Upper lobe of right lung (tissue), 1 donor: Measurements from ENCODE around the gene LASP1NB. TPM values are rescaled to one million over a fixed set of nuclear protein-coding genes. Genes with fewer than 3 reads are reported as not detected.
"Not testable (repeated sequence)": the region's sequence is repeated elsewhere in the genome, so short reads cannot be mapped to it uniquely, and the experiment has no call there.

Source experiments
- ATAC-seq: fragments of 200-7000 bp; cut with Tn5 transposase; one replicate; pipeline ENCODE4 v1.9.1; 2020; ENCODE audit warnings: mild to moderate bottlenecking, moderate library complexity
- DNase-seq: peaks from one replicate; pipeline ENCODE4 v3.0.0-alpha.2; 2020
- H3K27ac ChIP-seq: fragments of 200-600 bp; one replicate; pipeline ENCODE4 v1.8.0; 2022
- H3K27me3 ChIP-seq: fragments of 200-600 bp; one replicate; pipeline ENCODE4 v1.8.0; 2022; ENCODE audit warnings: mild to moderate bottlenecking
- H3K36me3 ChIP-seq: fragments of 200-600 bp; one replicate; pipeline ENCODE4 v1.8.0; 2022
- H3K4me1 ChIP-seq: fragments of 200-600 bp; one replicate; pipeline ENCODE4 v1.8.0; 2022
- H3K4me3 ChIP-seq: fragments of 200-600 bp; one replicate; pipeline ENCODE4 v1.8.0; 2022; ENCODE audit warnings: mild to moderate bottlenecking
- H3K9me3 ChIP-seq: fragments of 200-600 bp; one replicate; pipeline ENCODE4 v1.8.0; 2022
- CTCF ChIP-seq: fragments of 200-600 bp; IDR thresholded peaks from one replicate; pipeline ENCODE4 v1.8.0; 2022; ENCODE audit warnings: antibody characterized with exemption
- intact Hi-C: fragments of 100-400 bp; cut with DNase I; formaldehyde crosslinking; loops from one replicate; pipeline ENCODE4 v1.11.0; 2022
- microRNA-seq: library from miRNA; unstranded; fragments of <30 nt; microRNA quantifications from one replicate; pipeline ENCODE4 v1.2.0, GENCODE V29; 2020; ENCODE audit warnings: borderline microRNAs expressed
- total RNA-seq: library from RNA; stranded (reverse); fragmentation: NEBNext Ultra II Directional; extraction: Animal tissue kit (Norgen Biotek cat#: 25700); gene quantifications from one replicate; pipeline ENCODE4 v1.2.1, GENCODE V29; 2021
- donor health status: DM: no; HTN: yes; CAD: no; lungs with severe emphysema.

The LASP1NB gene

GRCh38 chr17:38969281-38969680 lies 43.9 kb downstream of the LASP1NB start:
- TF ChIP-seq CTCF = no peak
- H3K27me3 ChIP-seq = no peaks in the 10 kb centered on the region
- intact Hi-C loops = no loop called here
- H3K36me3 ChIP-seq = no peaks in the 10 kb centered on the region
- H3K4me3 ChIP-seq = no peak overlapping the region
- DNase-seq (no peak), ATAC-seq (no peak)
- no peaks in the 10 kb centered on the region for H3K9me3 ChIP-seq
- H3K27ac ChIP-seq = no peak overlapping the region
- no peaks in the 10 kb centered on the region for H3K4me1 ChIP-seq

- intact Hi-C loops = no loop called here
- ATAC-seq = peak; percentile 42
These were observed 44.7 kb downstream of the LASP1NB start for GRCh38 chr17:38970128-38970527.

GRCh38 chr17:38970804-38971203 lies 45.4 kb downstream of the LASP1NB start:
- ATAC-seq (no peak), DNase-seq (no peak)
- no peaks in the 10 kb centered on the region for H3K36me3 ChIP-seq
- no peak overlapping the region for H3K4me3 ChIP-seq
- no peak for TF ChIP-seq CTCF
- no peaks in the 10 kb centered on the region for H3K4me1 ChIP-seq
- H3K9me3 ChIP-seq = no peaks in the 10 kb centered on the region
- H3K27ac ChIP-seq = no peak overlapping the region
- intact Hi-C loops = no loop called here
- no peaks in the 10 kb centered on the region for H3K27me3 ChIP-seq

More at GRCh38 chr17:38970128-38970527, 44.7 kb downstream of the LASP1NB start:
- no peak overlapping the region for H3K4me3 ChIP-seq
- H3K27me3 ChIP-seq = no peaks in the 10 kb centered on the region
- H3K36me3 ChIP-seq = no peaks in the 10 kb centered on the region
- H3K4me1 ChIP-seq = no peaks in the 10 kb centered on the region
- TF ChIP-seq CTCF = no peak
- no peak for DNase-seq
- no peak overlapping the region for H3K27ac ChIP-seq
- no peaks in the 10 kb centered on the region for H3K9me3 ChIP-seq

GRCh38 chr17:38976187-38976551 lies 50.8 kb downstream of the LASP1NB start:
- H3K27me3 ChIP-seq, DNase-seq, H3K27ac ChIP-seq, H3K9me3 ChIP-seq, H3K4me1 ChIP-seq, intact Hi-C loops, H3K36me3 ChIP-seq, H3K4me3 ChIP-seq: not testable (repeated sequence)
- peak; percentile 67 for ATAC-seq

- Histone ChIP-seq H3K27ac (no peak overlapping the region), H3K4me1 (no peaks in the 10 kb centered on the region), H3K4me3 (no peak overlapping the region), H3K9me3 (no peaks in the 10 kb centered on the region), H3K27me3 (no peaks in the 10 kb centered on the region), H3K36me3 (no peaks in the 10 kb centered on the region)
- DNase-seq = no peak
- no peak for TF ChIP-seq CTCF
- ATAC-seq = no peak
- intact Hi-C loops = no loop called here
These were observed 52.8 kb downstream of the LASP1NB start for GRCh38 chr17:38978180-38978579.

Small RNA genes within 50 kb of the gene (microRNA-seq; reads per million reads assigned to microRNA genes)
- not detected for gene MIR6779

Other genes with a start within 250 kb of the LASP1NB start
- 133 TPM for gene MLLT6, start 220.3 kb upstream of the LASP1NB start, total RNA-seq
- gene CISD3, start 195.3 kb upstream of the LASP1NB start, total RNA-seq = 29.7 TPM
- 59.1 TPM for gene PCGF2, start 177.3 kb upstream of the LASP1NB start, total RNA-seq
- 127 TPM for gene PSMB3, start 172.9 kb upstream of the LASP1NB start, total RNA-seq
- gene PIP4K2B, start 126.1 kb upstream of the LASP1NB start, total RNA-seq = 50.5 TPM
- 22.2 TPM for gene CWC25, start 100.3 kb upstream of the LASP1NB start, total RNA-seq
- gene RPL23, start 71.9 kb upstream of the LASP1NB start, total RNA-seq = 1,142 TPM
- 158 TPM for gene LASP1, start 55.6 kb upstream of the LASP1NB start, total RNA-seq
- not detected for gene FBXO47, start 41.8 kb downstream of the LASP1NB start, total RNA-seq
- gene PLXDC1, start 226.0 kb downstream of the LASP1NB start, total RNA-seq = 14.4 TPM
- gene ARL5C, start 240.5 kb downstream of the LASP1NB start, total RNA-seq = not detected